NB4 (cell line): ENCODE measurements around the gene SLC25A10.

ENCODE experiments used
- CTCF ChIP-seq: IDR thresholded peaks from one replicate; pipeline ENCODE4 v1.5.1; 2012; ENCODE audit warnings: low read depth, low read length
- MAX ChIP-seq: IDR thresholded peaks from 2 replicates; pipeline ENCODE4 v1.6.1; 2011; ENCODE audit warnings: low read depth, low read length

- TF ChIP-seq CTCF (no peak), MAX (no peak)
These were observed 4.1 kb upstream of the SLC25A10 start for GRCh38 chr17:81707725-81708646.
